Fibroblast of the aortic adventitia (primary cell): ENCODE data around the gene GPR150. TPM values are rescaled to one million over a fixed set of nuclear protein-coding genes. Genes with fewer than 3 reads are reported as not detected.

Experiments used
- DNase-seq: peaks from one replicate; pipeline ENCODE4 v3.0.0-alpha.2; 2010; ENCODE audit warnings: low read depth
- H3K4me3 ChIP-seq: 2 replicates; pipeline ENCODE4 v1.5.1; 2011; ENCODE audit warnings: low read depth, mild to moderate bottlenecking, control low read depth, low read length, moderate library complexity
- CTCF ChIP-seq: IDR thresholded peaks from 2 replicates; pipeline ENCODE4 v1.5.1; 2011; ENCODE audit warnings: mild to moderate bottlenecking, low read length, control low read depth, inconsistent platforms; ENCODE audit not compliant: insufficient read depth
- total RNA-seq: library from RNA; depleted of rRNA; stranded (reverse); fragments of >200 nt; gene quantifications from 2 replicates; pipeline ENCODE4 v1.2.3, GENCODE V29; 2012; ENCODE audit warnings: low replicate concordance

GPR150 gene
- 0.27 and 0.98 TPM in 2 replicates for total RNA-seq

DNA sequence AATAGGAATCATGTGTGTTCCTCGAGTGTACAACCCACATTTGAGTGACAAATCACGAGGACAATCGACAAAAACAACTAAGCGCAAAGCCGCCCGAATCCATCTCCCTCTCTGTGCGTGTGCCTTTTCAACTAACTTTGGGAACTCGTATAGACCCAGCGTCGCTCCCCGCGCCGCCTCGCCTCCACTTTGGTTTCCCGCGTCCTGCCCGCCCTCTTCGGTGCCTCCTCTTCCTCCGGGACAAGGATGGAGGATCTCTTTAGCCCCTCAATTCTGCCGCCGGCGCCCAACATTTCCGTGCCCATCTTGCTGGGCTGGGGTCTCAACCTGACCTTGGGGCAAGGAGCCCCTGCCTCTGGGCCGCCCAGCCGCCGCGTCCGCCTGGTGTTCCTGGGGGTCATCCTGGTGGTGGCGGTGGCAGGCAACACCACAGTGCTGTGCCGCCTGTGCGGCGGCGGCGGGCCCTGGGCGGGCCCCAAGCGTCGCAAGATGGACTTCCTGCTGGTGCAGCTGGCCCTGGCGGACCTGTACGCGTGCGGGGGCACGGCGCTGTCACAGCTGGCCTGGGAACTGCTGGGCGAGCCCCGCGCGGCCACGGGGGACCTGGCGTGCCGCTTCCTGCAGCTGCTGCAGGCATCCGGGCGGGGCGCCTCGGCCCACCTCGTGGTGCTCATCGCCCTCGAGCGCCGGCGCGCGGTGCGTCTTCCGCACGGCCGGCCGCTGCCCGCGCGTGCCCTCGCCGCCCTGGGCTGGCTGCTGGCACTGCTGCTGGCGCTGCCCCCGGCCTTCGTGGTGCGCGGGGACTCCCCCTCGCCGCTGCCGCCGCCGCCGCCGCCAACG, at the start of gene GPR150:
Gene GPR150 (plus strand): TSS at position 58 of the 840 bp plus-strand sequence. CDS start 189 bp downstream, at position 247.
- TF ChIP-seq CTCF: no peak

DNA sequence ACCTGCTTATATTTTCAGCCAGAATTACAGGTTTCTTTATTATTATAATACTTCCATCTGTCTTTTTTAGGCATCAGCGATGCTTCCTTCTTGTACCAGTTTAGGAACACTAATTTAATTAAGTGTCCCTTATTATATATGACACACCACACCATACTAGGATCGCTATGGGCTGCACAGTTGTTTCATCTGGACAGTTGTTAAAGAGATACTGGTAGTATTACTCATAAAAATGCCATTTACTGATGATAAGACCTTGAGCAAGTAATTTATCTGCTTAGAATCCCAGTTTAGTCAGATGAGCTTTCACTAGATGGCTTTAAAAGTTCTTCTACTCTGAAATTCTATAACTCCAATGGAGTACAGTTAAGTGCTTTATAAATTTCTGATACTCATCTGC, 47.9 kb upstream of the GPR150 start:
- no peak for TF ChIP-seq CTCF
- H3K4me3 ChIP-seq: no peak overlapping the region
- DNase-seq: no peak

More for the DNA sequence above, at the start of gene GPR150:
- peak within 1 kb of the TSS; percentile 59 for H3K4me3 ChIP-seq
- DNase-seq: no peak

DNA sequence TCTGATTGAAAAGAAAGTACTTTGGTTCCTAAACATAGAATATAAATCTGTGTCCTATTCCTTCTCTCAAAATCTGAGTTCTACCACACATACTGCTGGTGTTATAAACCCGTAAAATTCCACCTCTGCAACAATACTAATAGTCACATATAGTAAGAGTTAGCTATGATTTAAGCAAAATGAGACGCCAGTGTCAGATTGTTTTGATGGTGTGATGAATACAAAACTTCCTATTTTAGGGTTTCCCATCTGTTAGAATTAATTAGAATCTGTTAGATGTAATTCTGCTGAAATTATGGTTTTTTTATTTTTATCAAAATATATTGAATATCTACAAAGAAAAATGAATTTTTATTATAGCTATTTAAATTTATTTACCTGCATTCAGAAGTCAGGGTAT, 38.3 kb upstream of the GPR150 start:
- no peak overlapping the region for H3K4me3 ChIP-seq
- TF ChIP-seq CTCF: no peak
- DNase-seq: no peak

- no peak for TF ChIP-seq CTCF
- DNase-seq: no peak
- no peak overlapping the region for H3K4me3 ChIP-seq
These were observed 35.9 kb upstream of the GPR150 start for GRCh38 chr5:95583992-95584391.

GRCh38 chr5:95590880-95591279, 29.0 kb upstream of the GPR150 start:
- no peak for TF ChIP-seq CTCF
- DNase-seq: no peak

DNA sequence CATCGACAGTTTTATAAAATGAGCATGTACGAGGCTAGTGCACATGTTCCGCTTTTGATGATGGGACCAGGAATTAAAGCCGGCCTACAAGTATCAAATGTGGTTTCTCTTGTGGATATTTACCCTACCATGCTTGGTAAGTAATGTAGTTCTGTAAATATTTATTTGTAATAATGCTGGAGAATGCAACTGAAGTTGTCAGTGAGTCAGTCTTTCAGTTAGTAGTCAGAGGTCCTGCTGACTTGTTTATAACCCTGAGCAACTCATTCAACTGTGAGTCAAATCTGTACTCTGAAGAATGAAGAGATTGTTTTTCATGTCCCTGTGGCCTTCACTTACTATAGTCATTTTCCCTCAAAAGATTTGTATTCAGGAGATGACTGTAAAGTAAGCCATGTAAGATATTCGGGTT, 28.4 kb upstream of the GPR150 start:
- DNase-seq: peak; percentile 60
- no peak for TF ChIP-seq CTCF
- H3K4me3 ChIP-seq: no peak overlapping the region

More at GRCh38 chr5:95590880-95591279, 29.0 kb upstream of the GPR150 start:
- H3K4me3 ChIP-seq: no peak overlapping the region
